GM18951 (cell line): ENCODE measurements around the gene PCDHGA11.

ENCODE experiments used
- POLR2A ChIP-seq: IDR thresholded peaks from 4 replicates; pipeline ENCODE4 v1.6.1; 2011; ENCODE audit warnings: mild to moderate bottlenecking; ENCODE audit not compliant: insufficient read length, insufficient read depth; ENCODE audit errors: extremely low read depth
- in situ Hi-C: fragments of 300-500 bp; cut with MboI; formaldehyde crosslinking; loops from one replicate; pipeline ENCODE4 v1.12.0; 2022; ENCODE audit warnings: low sequenced_read_pairs, mixed read lengths, inconsistent platforms; ENCODE audit not compliant: unreplicated experiment

PCDHGA11 gene

DNA sequence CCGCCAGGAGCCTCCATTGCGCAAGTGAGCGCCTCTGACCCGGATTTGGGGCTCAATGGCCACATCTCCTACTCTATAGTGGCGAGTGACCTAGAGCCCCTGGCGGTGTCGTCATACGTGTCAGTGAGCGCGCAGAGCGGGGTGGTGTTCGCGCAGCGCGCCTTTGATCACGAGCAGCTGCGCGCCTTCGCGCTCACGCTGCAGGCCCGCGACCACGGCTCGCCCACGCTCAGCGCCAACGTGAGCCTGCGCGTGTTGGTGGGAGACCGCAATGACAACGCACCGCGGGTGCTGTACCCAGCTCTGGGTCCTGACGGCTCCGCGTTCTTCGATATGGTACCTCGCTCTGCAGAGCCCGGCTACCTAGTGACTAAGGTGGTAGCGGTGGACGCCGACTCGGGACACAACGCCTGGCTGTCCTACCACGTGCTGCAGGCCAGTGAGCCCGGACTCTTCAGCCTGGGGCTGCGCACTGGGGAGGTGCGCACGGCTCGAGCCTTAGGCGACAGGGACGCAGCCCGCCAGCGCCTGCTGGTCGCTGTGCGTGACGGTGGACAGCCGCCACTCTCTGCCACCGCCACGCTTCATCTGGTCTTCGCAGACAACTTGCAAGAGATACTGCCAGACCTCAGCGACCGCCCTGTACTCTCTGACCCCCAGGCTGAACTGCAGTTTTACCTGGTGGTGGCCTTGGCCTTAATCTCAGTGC lies 11.1 kb upstream of the PCDHGA11 start:
- no peak for TF ChIP-seq POLR2A
- in situ Hi-C loops: no loop called here

DNA sequence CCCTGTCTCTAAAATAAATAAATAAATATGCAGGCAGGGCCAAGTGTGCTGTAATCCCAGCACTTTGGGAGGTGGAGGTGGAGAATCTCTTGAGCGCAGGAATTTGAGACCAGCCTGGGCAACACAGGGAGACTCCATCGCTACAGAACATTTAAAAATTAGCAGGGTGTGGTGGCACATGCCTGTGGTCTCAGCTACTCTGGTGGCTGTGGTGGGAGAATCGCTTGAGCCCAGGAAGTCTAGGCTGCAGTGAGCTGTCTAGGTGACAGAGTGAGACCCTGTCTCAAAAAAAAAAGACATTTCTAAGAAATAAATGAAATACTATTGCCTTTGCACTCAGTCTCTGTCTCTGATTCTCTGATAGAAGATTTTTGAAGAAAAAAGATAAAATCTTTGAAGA lies 9.3 kb upstream of the PCDHGA11 start:
- no peak for TF ChIP-seq POLR2A
- in situ Hi-C loops: no loop called here

GRCh38 chr5:141412854-141413539 lies 7.9 kb upstream of the PCDHGA11 start, which contains the start of gene PCDHGA10:
TSS of gene PCDHGA10 (plus strand) at chr5:141412987. CDS start at chr5:141413176, 189 bp downstream.
- no peak for TF ChIP-seq POLR2A
- in situ Hi-C loops: no loop called here

DNA sequence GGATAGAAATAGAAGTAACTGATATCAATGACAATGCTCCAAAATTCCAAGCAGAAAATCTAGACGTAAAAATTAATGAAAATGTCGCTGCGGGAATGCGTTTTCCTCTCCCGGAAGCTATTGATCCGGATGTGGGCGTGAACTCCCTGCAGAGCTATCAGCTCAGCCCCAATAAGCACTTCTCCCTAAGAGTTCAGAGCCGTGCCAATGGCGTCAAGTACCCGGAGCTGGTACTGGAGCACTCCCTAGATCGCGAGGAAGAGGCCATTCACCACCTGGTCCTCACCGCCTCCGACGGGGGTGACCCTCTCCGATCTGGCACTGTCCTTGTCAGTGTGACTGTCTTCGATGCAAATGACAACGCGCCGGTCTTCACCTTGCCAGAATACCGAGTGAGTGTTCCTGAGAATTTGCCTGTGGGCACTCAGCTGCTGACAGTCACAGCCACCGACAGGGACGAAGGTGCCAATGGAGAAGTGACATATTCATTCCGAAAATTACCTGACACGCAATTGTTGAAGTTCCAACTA lies 7.2 kb upstream of the PCDHGA11 start:
- in situ Hi-C loops: no loop called here
- no peak for TF ChIP-seq POLR2A

- in situ Hi-C loops: loop anchor here (5.0 kb wide), 1 partner anchor 148 kb away; no protein-coding TSS in a partner anchor
Observed at GRCh38 chr5:141414548-141415274, 6.1 kb upstream of the PCDHGA11 start.

GRCh38 chr5:141415275-141415618 lies 5.6 kb upstream of the PCDHGA11 start:
- in situ Hi-C loops: loop anchor here (5.0 kb wide), 1 partner anchor 147 kb away; no protein-coding TSS in a partner anchor

GRCh38 chr5:141417494-141418172 lies 3.2 kb upstream of the PCDHGA11 start, which contains the start of gene PCDHGB7:
TSS of gene PCDHGB7 (plus strand) at chr5:141417677. CDS start at chr5:141417860, 183 bp downstream.
- in situ Hi-C loops: loop anchor here (5.0 kb wide), 1 partner anchor 145 kb away; no protein-coding TSS in a partner anchor

GRCh38 chr5:141419074-141419880 lies 1.6 kb upstream of the PCDHGA11 start:
- in situ Hi-C loops: loop anchor here (5.0 kb wide), 1 partner anchor 143 kb away; no protein-coding TSS in a partner anchor
- TF ChIP-seq POLR2A: no peak

- TF ChIP-seq POLR2A: no peak
- in situ Hi-C loops: no loop called here
Observed at GRCh38 chr5:141421489-141421855, 621 bp downstream of the PCDHGA11 start.

GRCh38 chr5:141422742-141423291 lies 2.0 kb downstream of the PCDHGA11 start:
- in situ Hi-C loops: no loop called here
- no peak for TF ChIP-seq POLR2A

GRCh38 chr5:141427783-141428426 lies 7.1 kb downstream of the PCDHGA11 start:
- no peak for TF ChIP-seq POLR2A
- in situ Hi-C loops: no loop called here
